GM21737 (cell line): Measurements from ENCODE around the gene ATR.
"Not testable (repeated sequence)": the region's sequence is repeated elsewhere in the genome, so short reads cannot be mapped to it uniquely, and the experiment has no call there.

Experiments used
- ATAC-seq: cut with Tn5 transposase; IDR thresholded peaks from one replicate; pipeline ENCODE4 v1.9.1; 2021; ENCODE audit warnings: mild to moderate bottlenecking, moderate library complexity; ENCODE audit not compliant: unreplicated experiment

ATR gene

DNA sequence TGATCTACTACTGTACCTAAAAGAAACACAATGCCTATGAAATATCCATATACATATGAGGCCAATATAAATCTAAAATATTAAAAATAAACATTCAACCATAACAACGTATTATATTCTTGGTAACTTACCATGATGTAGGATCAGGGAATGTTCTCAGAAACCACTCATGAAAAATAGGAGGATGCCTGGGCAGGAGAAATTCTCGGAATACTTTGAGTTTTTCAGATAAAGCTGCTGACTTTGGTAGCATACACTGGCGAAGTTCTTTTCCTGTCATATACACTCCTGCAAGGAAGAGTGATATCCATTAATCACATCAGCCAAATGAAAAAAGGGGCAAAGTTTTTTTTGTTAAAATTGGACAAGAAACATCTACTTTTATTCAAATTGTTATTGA is 119.4 kb downstream of the ATR start:
- no peak for ATAC-seq

DNA sequence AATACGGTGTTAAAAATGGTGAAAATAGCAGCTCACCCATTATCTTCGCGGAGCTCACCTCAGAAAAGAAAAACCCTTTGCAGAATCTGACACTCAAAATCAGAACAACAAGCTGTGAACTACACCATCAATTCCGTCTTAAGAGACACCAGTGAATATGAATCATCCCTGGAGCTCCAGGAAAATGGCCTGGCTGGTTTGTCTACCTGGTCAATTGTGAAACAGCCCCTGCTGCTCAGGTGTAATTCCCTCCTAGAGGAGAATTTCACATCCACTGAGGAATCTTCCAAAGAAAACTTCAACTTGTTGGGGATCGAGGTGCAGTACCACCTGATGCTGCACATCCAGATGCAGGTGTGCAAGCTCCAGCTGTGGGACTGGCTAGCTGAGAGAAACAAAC is 127.7 kb downstream of the ATR start:
- no peak for ATAC-seq

DNA sequence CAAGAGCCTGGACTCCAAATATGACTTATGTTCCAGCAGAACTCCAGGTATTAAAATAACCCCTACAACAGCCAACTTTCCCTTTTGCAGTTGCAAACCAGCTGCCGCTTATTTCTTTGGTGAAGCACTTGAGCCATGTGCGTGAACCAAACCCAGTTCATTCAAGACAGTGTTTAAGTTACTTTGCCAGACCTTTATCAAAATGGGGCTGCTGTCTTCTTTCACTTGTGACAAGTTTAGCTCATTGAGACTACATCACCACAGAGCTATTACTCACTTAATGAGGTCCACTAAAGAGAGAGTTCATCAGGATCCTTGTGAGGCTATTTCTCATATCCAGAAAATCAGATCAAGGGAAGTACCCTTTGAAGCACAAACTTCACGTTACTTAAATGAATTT is 128.3 kb downstream of the ATR start:
- ATAC-seq = no peak

DNA sequence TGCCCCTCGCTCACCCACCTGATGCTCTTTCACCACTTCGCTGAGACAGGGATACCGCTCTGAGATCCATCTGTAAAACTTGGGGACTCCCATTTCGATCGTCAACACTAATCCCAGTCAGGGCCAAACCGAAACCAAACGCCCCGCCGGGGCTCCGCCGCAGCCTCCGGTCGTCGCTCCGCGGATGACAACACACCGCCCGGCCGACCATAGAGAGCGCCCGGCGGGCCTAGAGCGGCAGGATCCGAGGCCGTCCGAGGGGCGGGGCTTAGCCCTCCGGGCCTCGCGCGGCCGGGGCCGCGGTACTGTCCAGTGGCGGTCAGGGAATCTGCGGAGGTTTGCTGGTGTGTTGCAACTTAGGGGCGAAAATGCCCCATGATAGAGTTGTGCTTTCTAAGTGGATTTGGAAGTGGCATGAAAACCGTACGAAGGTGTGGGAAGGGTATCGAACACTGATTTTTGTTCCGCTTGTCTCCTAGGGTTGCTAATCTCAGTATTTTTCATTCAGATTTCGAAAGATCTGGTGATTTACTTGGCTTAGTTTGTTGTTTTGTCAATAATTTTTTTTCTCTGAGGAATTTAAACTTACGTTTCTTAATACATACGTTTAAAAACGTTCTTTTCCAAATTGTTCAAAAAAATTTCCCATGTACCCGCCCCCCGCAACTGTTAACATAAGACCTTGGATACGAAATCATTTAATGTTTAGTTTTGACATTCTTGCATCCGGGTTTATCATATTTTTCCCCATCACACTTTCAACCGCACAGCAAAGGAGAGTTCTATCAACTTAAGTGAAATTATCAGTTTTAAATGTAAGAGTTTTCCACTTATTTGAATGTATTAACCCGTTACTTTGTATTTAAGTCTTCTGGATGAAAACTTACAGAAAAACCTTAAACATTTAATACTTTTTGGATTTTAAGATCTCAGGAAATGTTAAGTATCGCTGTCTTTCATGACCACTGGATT is 130.4 kb downstream of the ATR start, which contains the start of gene XRN1:
TSS of gene XRN1 (minus strand) at position 186 of the 972 bp plus-strand sequence. CDS start at position 93, 93 bp downstream.
- ATAC-seq = peak; percentile 90

- ATAC-seq = peak; percentile 29
Observed at GRCh38 chr3:142447301-142447851, 131.2 kb downstream of the ATR start.

DNA sequence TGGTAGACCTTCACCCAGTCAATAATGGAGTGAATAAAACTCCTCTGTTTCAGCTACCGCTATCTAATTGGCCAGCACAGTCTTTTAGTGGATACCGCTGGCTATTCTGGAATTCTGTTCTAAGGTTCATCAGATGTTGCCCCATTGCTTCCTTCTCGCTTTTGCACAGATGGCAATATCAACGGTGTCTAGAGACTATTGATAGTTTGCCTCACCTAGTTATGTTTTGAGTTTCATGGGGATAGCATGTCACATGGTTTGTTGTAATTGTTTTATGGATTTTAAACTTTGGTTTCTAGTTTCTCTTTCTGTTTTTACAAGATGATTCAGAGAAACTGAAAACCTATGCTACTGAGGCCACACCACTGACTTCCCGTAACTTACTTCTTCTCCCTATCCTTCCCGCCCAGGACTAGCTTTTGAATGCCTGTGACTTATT is 132.7 kb downstream of the ATR start:
- ATAC-seq = peak; percentile 45

DNA sequence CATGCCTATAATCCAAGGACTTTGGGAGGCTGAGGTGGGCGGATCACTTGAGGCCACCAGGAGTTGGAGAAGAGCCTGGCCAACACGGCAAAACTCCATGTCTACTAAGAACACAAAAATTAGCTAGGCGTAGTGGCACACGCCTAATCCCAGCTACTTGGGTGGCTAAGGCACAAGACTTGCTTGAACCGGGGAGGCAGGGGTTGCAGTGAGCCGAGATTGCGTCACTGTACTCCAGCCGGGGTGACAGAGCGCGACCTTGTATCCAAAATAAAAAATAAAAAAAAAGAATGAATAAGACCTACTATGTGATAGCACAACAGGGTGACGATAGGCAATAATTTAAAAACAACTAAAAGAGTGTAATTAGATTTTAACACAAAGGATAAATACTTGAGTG is 134.2 kb downstream of the ATR start:
- no peak for ATAC-seq

- not testable (repeated sequence) for ATAC-seq
Observed at GRCh38 chr3:142443060-142443459, 135.5 kb downstream of the ATR start.

DNA sequence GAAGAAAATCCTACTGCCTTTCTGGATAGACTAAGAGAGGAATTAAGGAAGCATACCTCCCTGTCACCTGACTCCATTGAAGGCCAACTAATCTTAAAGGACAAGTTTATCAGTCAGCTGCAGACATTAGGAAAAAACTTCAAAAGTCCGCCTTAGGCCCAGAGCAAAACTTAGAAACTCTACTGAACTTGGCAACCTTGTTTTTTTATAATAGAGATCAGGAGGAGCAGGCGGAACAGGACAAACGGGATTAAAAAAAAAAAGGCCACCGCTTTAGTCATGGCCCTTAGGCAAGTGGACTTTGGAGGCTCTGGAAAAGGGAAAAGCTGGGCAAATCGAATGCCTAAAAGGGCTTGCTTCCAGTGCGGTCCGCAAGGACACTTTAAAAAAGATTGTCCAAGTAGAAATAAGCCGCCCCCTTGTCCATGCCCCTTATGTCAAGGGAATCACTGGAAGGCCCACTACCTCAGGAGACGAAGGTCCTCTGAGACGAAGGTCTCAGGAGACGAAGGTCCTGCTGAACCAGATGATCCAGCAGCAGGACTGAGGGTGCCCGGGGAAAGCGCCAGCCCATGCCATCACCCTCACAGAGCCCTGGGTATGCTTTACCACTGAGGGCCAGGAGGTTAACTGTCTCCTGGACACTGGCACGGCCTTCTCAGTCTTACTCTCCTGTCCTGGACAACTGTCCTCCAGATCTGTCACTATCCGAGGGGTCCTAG is 138.9 kb downstream of the ATR start:
- not testable (repeated sequence) for ATAC-seq

- not testable (repeated sequence) for ATAC-seq
Observed at GRCh38 chr3:142438096-142438495, 140.4 kb downstream of the ATR start.

GRCh38 chr3:142436951-142437585 is 141.5 kb downstream of the ATR start:
- ATAC-seq = no peak

- no peak for ATAC-seq
Observed at GRCh38 chr3:142434503-142434902, 144.0 kb downstream of the ATR start.

GRCh38 chr3:142433110-142433509 is 145.4 kb downstream of the ATR start:
- peak; percentile 59 for ATAC-seq

DNA sequence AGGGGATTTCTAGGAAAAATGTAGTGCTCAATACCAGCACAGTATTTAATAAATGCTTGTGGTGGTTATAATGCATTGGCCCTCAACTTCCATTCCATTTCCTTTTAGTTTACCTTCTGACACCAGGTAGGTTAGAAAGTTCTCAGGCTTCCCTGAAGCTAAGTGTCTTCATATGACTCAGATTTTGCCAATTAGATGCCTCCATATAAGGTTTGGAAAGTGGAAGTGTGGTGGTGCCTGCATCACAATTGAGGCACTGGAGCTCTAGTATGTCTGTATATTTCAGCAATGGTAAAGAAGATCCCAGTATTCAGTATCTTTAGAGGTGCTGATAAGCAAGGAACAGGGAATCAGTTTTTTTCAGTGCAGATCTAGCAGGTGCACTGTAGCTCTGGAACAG is 149.0 kb downstream of the ATR start:
- ATAC-seq = no peak

DNA sequence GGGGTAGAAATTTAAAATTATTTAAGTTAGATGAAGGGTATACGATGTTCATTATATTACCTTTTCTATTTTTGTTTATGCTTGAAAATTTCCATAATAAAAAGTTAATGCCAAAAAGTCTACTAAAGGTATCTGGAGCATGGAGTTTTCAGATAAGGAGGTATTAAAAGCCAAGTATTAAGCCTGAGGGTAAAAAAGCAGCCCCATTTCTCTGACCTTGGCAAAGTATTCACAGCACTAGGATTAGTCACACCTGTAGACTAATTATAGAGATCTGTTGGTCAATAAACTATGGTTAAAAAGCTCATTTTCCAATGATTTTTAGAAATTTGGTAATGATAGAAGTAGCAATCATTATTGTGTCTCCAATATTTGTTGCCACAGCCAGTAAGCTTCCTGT is 153.8 kb downstream of the ATR start:
- no peak for ATAC-seq

- ATAC-seq = no peak
Observed at GRCh38 chr3:142418926-142419592, 159.5 kb downstream of the ATR start.

- ATAC-seq = no peak
Observed at GRCh38 chr3:142417302-142417701, 161.2 kb downstream of the ATR start.

- ATAC-seq = not testable (repeated sequence)
Observed at GRCh38 chr3:142400537-142400936, 178.0 kb downstream of the ATR start.
